GM12801 (cell line): ENCODE results near the gene TBX2.

Source experiments
- TF ChIP-seq, protein P1 (sequence below): IDR thresholded peaks from one replicate; pipeline ENCODE4 v1.5.1; 2011; ENCODE audit warnings: control low read depth; ENCODE audit not compliant: insufficient read length; ENCODE audit errors: extremely low read depth

The TBX2 gene

DNA sequence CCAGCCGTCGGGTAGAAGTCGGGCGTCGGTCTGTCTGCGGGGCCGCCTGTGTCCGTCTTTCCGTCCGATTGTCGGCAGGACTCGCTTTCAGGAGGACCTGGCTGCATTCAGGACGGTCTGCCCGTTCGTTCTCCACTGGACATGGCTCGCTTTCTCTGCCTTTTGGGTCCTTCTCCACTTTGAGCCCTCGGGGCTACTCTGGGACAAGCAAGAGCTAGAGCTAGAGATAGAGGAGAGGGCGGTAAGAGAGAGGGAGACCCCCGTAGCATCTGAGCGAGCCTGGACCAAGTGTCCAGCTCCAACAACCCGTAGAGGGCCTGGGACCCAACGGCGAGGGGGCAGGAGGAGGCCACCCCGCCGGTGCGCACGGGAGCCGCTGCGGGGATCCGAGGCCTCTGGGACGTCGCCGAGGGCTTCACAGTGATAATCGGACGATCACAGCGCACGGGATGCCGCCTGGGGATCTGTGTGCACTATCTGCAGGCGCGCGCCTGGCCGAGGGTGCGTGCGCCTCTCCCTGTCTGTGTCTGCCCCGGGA is 57.1 kb downstream of the TBX2 start:
- TF ChIP-seq, protein P1, sequence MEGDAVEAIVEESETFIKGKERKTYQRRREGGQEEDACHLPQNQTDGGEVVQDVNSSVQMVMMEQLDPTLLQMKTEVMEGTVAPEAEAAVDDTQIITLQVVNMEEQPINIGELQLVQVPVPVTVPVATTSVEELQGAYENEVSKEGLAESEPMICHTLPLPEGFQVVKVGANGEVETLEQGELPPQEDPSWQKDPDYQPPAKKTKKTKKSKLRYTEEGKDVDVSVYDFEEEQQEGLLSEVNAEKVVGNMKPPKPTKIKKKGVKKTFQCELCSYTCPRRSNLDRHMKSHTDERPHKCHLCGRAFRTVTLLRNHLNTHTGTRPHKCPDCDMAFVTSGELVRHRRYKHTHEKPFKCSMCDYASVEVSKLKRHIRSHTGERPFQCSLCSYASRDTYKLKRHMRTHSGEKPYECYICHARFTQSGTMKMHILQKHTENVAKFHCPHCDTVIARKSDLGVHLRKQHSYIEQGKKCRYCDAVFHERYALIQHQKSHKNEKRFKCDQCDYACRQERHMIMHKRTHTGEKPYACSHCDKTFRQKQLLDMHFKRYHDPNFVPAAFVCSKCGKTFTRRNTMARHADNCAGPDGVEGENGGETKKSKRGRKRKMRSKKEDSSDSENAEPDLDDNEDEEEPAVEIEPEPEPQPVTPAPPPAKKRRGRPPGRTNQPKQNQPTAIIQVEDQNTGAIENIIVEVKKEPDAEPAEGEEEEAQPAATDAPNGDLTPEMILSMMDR = no peak

DNA sequence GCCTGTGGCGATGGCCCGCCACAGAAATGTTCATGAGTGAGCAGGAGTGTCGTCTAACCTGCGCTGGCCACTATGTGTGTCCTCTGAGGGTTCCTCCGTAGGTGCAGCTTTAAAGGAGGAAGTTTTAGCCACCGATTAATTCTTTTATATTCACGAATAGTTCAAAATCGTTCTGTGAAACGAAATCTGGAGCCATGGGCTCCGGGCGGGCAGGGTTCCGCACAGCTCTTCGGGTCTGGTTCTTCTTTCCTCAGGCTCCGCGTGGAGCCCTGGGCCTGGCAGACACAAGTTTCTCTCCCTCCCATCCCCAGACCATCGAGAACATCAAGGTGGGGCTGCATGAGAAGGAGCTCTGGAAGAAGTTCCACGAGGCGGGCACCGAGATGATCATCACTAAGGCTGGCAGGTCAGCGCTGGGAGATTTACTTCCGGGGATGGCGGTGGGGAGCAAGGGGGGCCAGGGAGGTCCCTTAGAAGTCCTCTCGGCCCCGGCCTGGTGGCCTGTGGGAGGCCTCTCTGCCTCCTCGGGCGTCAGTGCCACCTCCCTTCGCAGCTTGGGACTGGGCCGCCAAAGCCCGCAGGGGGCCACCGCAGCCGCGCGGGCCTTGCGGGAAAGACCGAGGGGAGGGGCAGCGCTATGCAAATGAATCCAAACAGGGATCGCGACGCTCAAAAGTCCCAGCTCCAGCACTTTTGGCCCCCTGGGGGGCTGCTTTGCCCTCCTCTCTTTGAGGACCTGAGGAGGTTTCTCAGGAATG is 57.8 kb downstream of the TBX2 start:
- TF ChIP-seq, protein P1 = no peak

DNA sequence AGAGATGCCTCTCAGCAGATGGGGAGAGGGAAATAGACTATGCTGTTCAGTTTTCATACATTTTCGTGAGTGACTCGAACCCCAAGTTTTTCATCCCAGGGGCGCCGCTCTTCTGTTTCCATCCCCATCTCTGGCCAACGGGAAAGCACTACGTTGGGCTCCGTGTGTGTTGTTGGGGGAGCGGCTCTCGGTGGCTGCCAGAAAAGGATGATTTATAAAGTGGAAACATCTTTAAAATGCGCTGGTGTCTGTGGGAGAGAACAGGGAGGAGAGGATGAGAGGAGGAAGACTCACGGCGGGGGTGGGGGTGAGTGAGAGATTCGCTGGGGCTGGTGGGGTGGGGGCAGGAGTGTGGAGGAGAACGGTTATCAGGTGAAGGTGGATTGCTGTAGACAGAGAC is 58.4 kb downstream of the TBX2 start:
- TF ChIP-seq, protein P1 = no peak

DNA sequence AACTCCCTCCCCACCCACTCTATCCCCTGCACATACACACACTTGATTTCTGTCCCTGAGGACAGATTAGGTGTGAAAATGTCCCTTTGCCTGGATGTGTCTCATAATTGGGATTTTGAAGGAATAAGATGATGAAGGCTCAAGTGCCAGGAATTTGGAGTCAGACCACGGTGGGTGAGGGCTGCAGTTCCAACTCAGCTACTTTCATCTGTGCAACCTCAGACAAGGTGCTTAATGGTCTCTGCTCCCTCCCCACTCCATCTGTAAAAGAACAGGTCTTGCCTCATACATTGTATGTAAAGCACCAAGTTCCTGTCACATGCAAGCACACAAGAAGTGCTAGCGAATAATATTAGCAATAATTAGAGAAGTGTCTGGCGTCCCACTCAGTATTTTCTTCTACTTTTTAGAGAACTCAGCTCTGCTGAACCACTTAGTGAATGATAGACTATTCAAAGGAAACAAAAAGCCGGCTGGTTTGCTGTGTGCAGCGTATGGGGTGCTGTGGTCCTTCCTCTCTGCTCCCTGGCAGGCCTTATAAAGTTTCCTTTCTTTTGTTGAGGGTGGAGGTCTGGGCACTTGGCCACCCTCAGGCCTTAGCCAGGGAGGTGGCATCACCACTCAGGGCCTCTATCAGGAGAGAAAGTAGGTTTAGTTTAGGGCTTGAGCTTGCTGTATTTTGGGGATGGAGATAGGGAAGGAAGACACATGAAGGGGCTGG is 58.9 kb downstream of the TBX2 start:
- TF ChIP-seq, protein P1 = no peak
